GM23338 (cell line): ENCODE data around the gene TUBD1. TPM values are rescaled to one million over a fixed set of nuclear protein-coding genes. Genes with fewer than 3 reads are reported as not detected.

Experiments
- ATAC-seq: fragments of 200-7000 bp; cut with Tn5 transposase; 3 replicates; pipeline ENCODE4 v1.9.1; 2020
- DNase-seq: peaks from one replicate; pipeline ENCODE4 v3.0.0-alpha.2; 2015; ENCODE audit warnings: low spot score
- H2AFZ ChIP-seq: fragments of 200-600 bp; sonication (generic); 2 replicates; pipeline ENCODE4 v1.8.0; 2016; ENCODE audit warnings: antibody characterized with exemption, mild to moderate bottlenecking, moderate library complexity
- H3F3A ChIP-seq: fragments of 200-600 bp; sonication (generic); replicated peaks from 2 replicates; pipeline ENCODE4 v1.8.0; 2017; ENCODE audit warnings: antibody characterized with exemption, mixed run types, low read depth
- H3K27ac ChIP-seq: fragments of 200-600 bp; sonication (generic); 2 replicates; pipeline ENCODE4 v1.6.1; 2016; ENCODE audit warnings: low read depth
- H3K27me3 ChIP-seq: fragments of 200-600 bp; sonication (generic); 2 replicates; pipeline ENCODE4 v1.8.0; 2016; ENCODE audit warnings: mild to moderate bottlenecking, mixed run types, moderate library complexity; ENCODE audit not compliant: insufficient read depth
- H3K36me3 ChIP-seq: fragments of 200-600 bp; sonication (generic); 2 replicates; pipeline ENCODE4 v1.8.0; 2016; ENCODE audit warnings: mild to moderate bottlenecking; ENCODE audit not compliant: insufficient read depth
- H3K4me1 ChIP-seq: fragments of 200-600 bp; sonication (generic); 2 replicates; pipeline ENCODE4 v1.8.0; 2016; ENCODE audit warnings: mild to moderate bottlenecking, moderate library complexity; ENCODE audit not compliant: insufficient read depth
- H3K4me2 ChIP-seq: fragments of 200-600 bp; sonication (generic); 2 replicates; pipeline ENCODE4 v1.7.1; 2017; ENCODE audit warnings: mixed run types
- H3K4me3 ChIP-seq: fragments of 200-600 bp; sonication (generic); 2 replicates; pipeline ENCODE4 v1.6.1; 2016; ENCODE audit warnings: mixed run types
- H3K79me2 ChIP-seq: fragments of 200-600 bp; sonication (generic); replicated peaks from 2 replicates; pipeline ENCODE4 v1.8.0; 2017; ENCODE audit warnings: mild to moderate bottlenecking; ENCODE audit not compliant: insufficient read depth
- H3K9me2 ChIP-seq: fragments of 200-600 bp; sonication (generic); 2 replicates; pipeline ENCODE4 v1.8.0; 2017; ENCODE audit not compliant: insufficient read depth
- H4K20me1 ChIP-seq: fragments of 200-600 bp; sonication (generic); replicated peaks from 2 replicates; pipeline ENCODE4 v1.8.0; 2017; ENCODE audit warnings: mild to moderate bottlenecking; ENCODE audit not compliant: insufficient read depth
- H3K27ac Mint-ChIP-seq: 2 replicates; pipeline ENCODE4 v1.8.0; 2020; ENCODE audit warnings: inconsistent platforms, mild to moderate bottlenecking, moderate library complexity, mixed read lengths
- H3K27me3 Mint-ChIP-seq: 3 replicates; pipeline ENCODE4 v1.8.0; 2022; ENCODE audit warnings: low read depth, mild to moderate bottlenecking, moderate library complexity, mixed read lengths, inconsistent platforms; ENCODE audit not compliant: insufficient read depth, poor library complexity
- H3K36me3 Mint-ChIP-seq: 3 replicates; pipeline ENCODE4 v1.8.0; 2021; ENCODE audit warnings: low read depth, mild to moderate bottlenecking, inconsistent platforms, moderate library complexity, mixed read lengths
- H3K4me1 Mint-ChIP-seq: 3 replicates; pipeline ENCODE4 v1.8.0; 2020; ENCODE audit warnings: mild to moderate bottlenecking, inconsistent platforms, mixed read lengths
- H3K4me3 Mint-ChIP-seq: 3 replicates; pipeline ENCODE4 v1.8.0; 2021; ENCODE audit warnings: moderate library complexity, mild to moderate bottlenecking, inconsistent platforms, mixed read lengths
- H3K9me3 Mint-ChIP-seq: 3 replicates; pipeline ENCODE4 v1.8.0; 2020; ENCODE audit warnings: moderate library complexity, mild to moderate bottlenecking, inconsistent platforms, mixed read lengths
- CREB1 ChIP-seq: fragments of 250-450 bp; sonication (Bioruptor Pico); IDR thresholded peaks from 2 replicates; pipeline ENCODE4 v1.5.0; 2020; ENCODE audit warnings: low read depth, mild to moderate bottlenecking, moderate library complexity
- CTCF ChIP-seq, 2 experiments: fragments of 200-600 bp in 1 of 2; sonication (generic) in 1 of 2; conservative IDR thresholded peaks; 2 replicates each; pipeline versions ENCODE4 v1.5.1 to v1.6.1; 2016 to 2017; ENCODE audit warnings: antibody characterized with exemption in 2 of 2, low read depth in 2 of 2, mild to moderate bottlenecking in 2 of 2, moderate library complexity in 1 of 2
- ETS1 ChIP-seq: IDR thresholded peaks from 2 replicates; pipeline ENCODE4 v1.6.1; 2016; ENCODE audit warnings: antibody characterized with exemption
- EZH2 ChIP-seq: fragments of 200-600 bp; sonication (generic); IDR thresholded peaks from one replicate; pipeline ENCODE4 v1.8.0; 2017; ENCODE audit warnings: antibody characterized with exemption, mild to moderate bottlenecking, low read depth; ENCODE audit not compliant: unreplicated experiment
- EZH2phosphoT487 ChIP-seq: fragments of 200-600 bp; sonication (generic); IDR thresholded peaks from one replicate; pipeline ENCODE4 v1.8.1; 2018; ENCODE audit warnings: antibody characterized with exemption; ENCODE audit not compliant: unreplicated experiment
- JUNB ChIP-seq: IDR thresholded peaks from one replicate; pipeline ENCODE4 v1.6.1; 2016; ENCODE audit warnings: antibody characterized with exemption; ENCODE audit not compliant: unreplicated experiment
- NANOG ChIP-seq: IDR thresholded peaks from 2 replicates; pipeline ENCODE4 v1.6.1; 2016; ENCODE audit warnings: antibody characterized with exemption, borderline replicate concordance
- POLR2AphosphoS5 ChIP-seq: IDR thresholded peaks from 2 replicates; pipeline ENCODE4 v1.6.1; 2016; ENCODE audit warnings: antibody characterized with exemption, low read depth
- REST ChIP-seq: IDR thresholded peaks from one replicate; pipeline ENCODE4 v1.6.1; 2018; ENCODE audit warnings: antibody characterized with exemption; ENCODE audit not compliant: unreplicated experiment
- STAT1 ChIP-seq: IDR thresholded peaks from one replicate; pipeline ENCODE4 v1.6.1; 2016; ENCODE audit warnings: antibody characterized with exemption; ENCODE audit not compliant: unreplicated experiment
- ZNF114 ChIP-seq: fragments of 250-450 bp; sonication (Bioruptor Pico); IDR thresholded peaks from 2 replicates; pipeline ENCODE4 v1.5.0; 2020; ENCODE audit warnings: mild to moderate bottlenecking, moderate library complexity
- ZNF331 ChIP-seq: fragments of 250-450 bp; sonication (Bioruptor Pico); IDR thresholded peaks from 2 replicates; pipeline ENCODE4 v1.5.0; 2020; ENCODE audit warnings: low read depth, mild to moderate bottlenecking, moderate library complexity
- ZNF462 ChIP-seq: fragments of 250-450 bp; sonication (Bioruptor Pico); IDR thresholded peaks from 2 replicates; pipeline ENCODE4 v1.5.0; 2020; ENCODE audit warnings: mild to moderate bottlenecking, moderate library complexity
- polyA plus RNA-seq: library from polyadenylated mRNA; unstranded; fragments of >200 nt; fragmentation: Nextera tagmentation; extraction: Ambion mirVana; gene quantifications from 2 replicates; pipeline ENCODE4 v1.2.1, GENCODE V29; 2016
- total RNA-seq: library from RNA; depleted of rRNA; stranded (reverse); fragments of >200 nt; shearing (Covaris generic); gene quantifications from 2 replicates; pipeline ENCODE4 v1.2.3, GENCODE V29; 2014

Gene TUBD1
- total and polyA plus RNA-seq, 2 experiments from 2014 or later: 11.6 to 13.8 TPM

GRCh38 chr17:59878624-59879023 is 14.1 kb downstream of the TUBD1 start:
- no peak for DNase-seq
- no peak for ATAC-seq

More at GRCh38 chr17:59878624-59879023, 14.1 kb downstream of the TUBD1 start:
- Mint-ChIP-seq H3K36me3 (peaks cover 27% of the 10 kb centered on the region; the same call in 2 of the 3 replicates), H3K4me1 (no peaks in the 10 kb centered on the region), H3K4me3 (no peak overlapping the region), H3K27me3 (no peaks in the 10 kb centered on the region), H3K27ac (no peak overlapping the region), H3K9me3 (no peaks in the 10 kb centered on the region; the same call in 2 of the 3 replicates)
- Histone ChIP-seq H3K9me2 (no peaks in the 10 kb centered on the region), H3K27ac (no peak overlapping the region), H3K4me2 (no peak overlapping the region), H3F3A (no peaks in the 10 kb centered on the region), H4K20me1 (no peaks in the 10 kb centered on the region), H2AFZ (no peak overlapping the region), H3K4me3 (no peak overlapping the region), H3K4me1 (no peaks in the 10 kb centered on the region), H3K27me3 (no peaks in the 10 kb centered on the region), H3K36me3 (peaks cover 21% of the 10 kb centered on the region), H3K79me2 (no peaks in the 10 kb centered on the region)
- TF ChIP-seq REST (no peak), STAT1 (no peak), ZNF331 (CRISPR knock-in tag) (no peak), JUNB (no peak), POLR2AphosphoS5 (no peak), EZH2phosphoT487 (no peak), CTCF (conservative IDR thresholded peaks at IDR 0.05; ENCODE audit: low read depth in 2 of 2) (no peak), NANOG (no peak), ZNF462 (no peak), ETS1 (no peak), ZNF114 (no peak), EZH2 (no peak), CREB1 (CRISPR knock-in tag) (no peak)
